Loucy (cell line): ENCODE measurements around the gene ABCA1.

Source experiments
- H2AFZ ChIP-seq: fragments of 200-600 bp; sonication (generic); 2 replicates; pipeline ENCODE4 v1.6.0; 2016; ENCODE audit warnings: antibody characterized with exemption, mild to moderate bottlenecking, low read length, moderate library complexity
- H3F3A ChIP-seq: fragments of 200-600 bp; 2 replicates; pipeline ENCODE4 v1.6.0; 2016; ENCODE audit warnings: antibody characterized with exemption, low read depth, mild to moderate bottlenecking
- H3K27me3 ChIP-seq: fragments of 200-600 bp; sonication (generic); 2 replicates; pipeline ENCODE4 v1.6.1; 2014; ENCODE audit warnings: low read length, mild to moderate bottlenecking; ENCODE audit not compliant: insufficient read depth, poor library complexity, severe bottlenecking
- H3K36me3 ChIP-seq: fragments of 200-600 bp; sonication (generic); 2 replicates; pipeline ENCODE4 v1.6.1; 2016; ENCODE audit warnings: low read length; ENCODE audit not compliant: insufficient read depth
- H3K4me1 ChIP-seq: fragments of 200-600 bp; sonication (generic); 2 replicates; pipeline ENCODE4 v1.5.1; 2014; ENCODE audit warnings: low read length, mild to moderate bottlenecking; ENCODE audit not compliant: insufficient read depth, poor library complexity, severe bottlenecking
- H3K4me2 ChIP-seq: fragments of 200-600 bp; sonication (generic); 2 replicates; pipeline ENCODE4 v1.6.0; 2014; ENCODE audit warnings: antibody characterized with exemption, low read length, low read depth, mild to moderate bottlenecking; ENCODE audit not compliant: poor library complexity, severe bottlenecking
- H3K4me3 ChIP-seq: fragments of 200-600 bp; sonication (generic); 2 replicates; pipeline ENCODE4 v1.5.1; 2014; ENCODE audit warnings: low read length, mild to moderate bottlenecking, mixed read lengths; ENCODE audit not compliant: poor library complexity, severe bottlenecking
- H3K79me2 ChIP-seq: fragments of 200-600 bp; sonication (generic); 2 replicates; pipeline ENCODE4 v1.6.1; 2014; ENCODE audit warnings: low read length; ENCODE audit not compliant: insufficient read depth
- H3K9ac ChIP-seq: fragments of 200-600 bp; sonication (generic); 2 replicates; pipeline ENCODE4 v1.6.0; 2014; ENCODE audit warnings: mild to moderate bottlenecking, low read depth, low read length, moderate library complexity; ENCODE audit not compliant: poor library complexity, severe bottlenecking
- H3K9me2 ChIP-seq: fragments of 200-600 bp; sonication (generic); replicated peaks from 2 replicates; pipeline ENCODE4 v1.6.1; 2016; ENCODE audit warnings: low read depth, low read length, mixed read lengths
- H3K9me3 ChIP-seq: fragments of 200-600 bp; sonication (generic); 2 replicates; pipeline ENCODE4 v1.6.1; 2014; ENCODE audit warnings: mild to moderate bottlenecking, antibody characterized with exemption, low read length, low read depth; ENCODE audit not compliant: insufficient read depth
- H4K20me1 ChIP-seq: fragments of 200-600 bp; sonication (generic); 2 replicates; pipeline ENCODE4 v1.6.0; 2014; ENCODE audit warnings: antibody characterized with exemption, low read length, mild to moderate bottlenecking; ENCODE audit not compliant: insufficient read depth, poor library complexity, severe bottlenecking
- EZH2phosphoT487 ChIP-seq: fragments of 200-600 bp; IDR thresholded peaks from 2 replicates; pipeline ENCODE4 v1.6.1; 2018; ENCODE audit warnings: antibody characterized with exemption, mild to moderate bottlenecking, moderate library complexity, borderline replicate concordance
- TF ChIP-seq, protein P1 (sequence below): fragments of 200-600 bp; sonication (generic); conservative IDR thresholded peaks from 2 replicates; pipeline ENCODE4 v1.5.1; 2014; ENCODE audit warnings: mild to moderate bottlenecking, antibody characterized with exemption, low read length

Gene ABCA1

DNA sequence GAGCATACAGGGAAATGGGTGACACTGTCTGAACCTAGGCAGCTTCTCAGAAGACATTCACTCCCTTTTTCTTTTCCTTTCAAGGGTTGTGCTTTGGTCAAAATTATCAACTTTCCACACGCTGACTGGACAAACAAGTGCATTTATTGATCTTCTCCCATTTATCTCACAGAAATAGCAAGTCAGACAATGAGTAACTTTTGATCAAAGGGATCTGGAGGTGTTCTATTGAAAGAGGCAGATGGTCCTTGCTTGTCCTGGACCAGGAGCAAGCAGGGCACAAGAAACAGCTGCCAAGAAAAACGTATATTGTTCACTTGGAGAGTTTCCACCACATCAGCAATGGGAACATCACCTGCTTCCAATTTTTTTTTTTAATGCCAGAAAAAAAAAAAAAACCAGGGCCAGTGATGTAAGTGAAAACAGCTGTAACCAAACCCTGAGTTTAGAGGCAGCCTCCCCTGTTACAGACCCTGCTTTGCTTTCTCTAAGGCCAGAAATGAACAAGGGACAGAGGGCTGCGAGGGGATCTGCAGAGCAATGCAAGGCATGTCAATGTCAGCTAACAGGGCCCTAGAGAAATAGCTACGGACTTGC lies 84.2 kb downstream of the ABCA1 start:
- Histone ChIP-seq H3K27me3 (no peaks in the 10 kb centered on the region), H3K4me3 (no peak overlapping the region), H3K4me1 (no peaks in the 10 kb centered on the region), H3K36me3 (no peaks in the 10 kb centered on the region), H3K9me3 (no peaks in the 10 kb centered on the region), H3K79me2 (no peaks in the 10 kb centered on the region), H4K20me1 (no peaks in the 10 kb centered on the region), H3K9ac (no peak overlapping the region), H3K4me2 (no peak overlapping the region), H3F3A (no peaks in the 10 kb centered on the region), H3K9me2 (no peaks in the 10 kb centered on the region), H2AFZ (no peak overlapping the region)
- no peak for TF ChIP-seq EZH2phosphoT487
- TF ChIP-seq, protein P1, sequence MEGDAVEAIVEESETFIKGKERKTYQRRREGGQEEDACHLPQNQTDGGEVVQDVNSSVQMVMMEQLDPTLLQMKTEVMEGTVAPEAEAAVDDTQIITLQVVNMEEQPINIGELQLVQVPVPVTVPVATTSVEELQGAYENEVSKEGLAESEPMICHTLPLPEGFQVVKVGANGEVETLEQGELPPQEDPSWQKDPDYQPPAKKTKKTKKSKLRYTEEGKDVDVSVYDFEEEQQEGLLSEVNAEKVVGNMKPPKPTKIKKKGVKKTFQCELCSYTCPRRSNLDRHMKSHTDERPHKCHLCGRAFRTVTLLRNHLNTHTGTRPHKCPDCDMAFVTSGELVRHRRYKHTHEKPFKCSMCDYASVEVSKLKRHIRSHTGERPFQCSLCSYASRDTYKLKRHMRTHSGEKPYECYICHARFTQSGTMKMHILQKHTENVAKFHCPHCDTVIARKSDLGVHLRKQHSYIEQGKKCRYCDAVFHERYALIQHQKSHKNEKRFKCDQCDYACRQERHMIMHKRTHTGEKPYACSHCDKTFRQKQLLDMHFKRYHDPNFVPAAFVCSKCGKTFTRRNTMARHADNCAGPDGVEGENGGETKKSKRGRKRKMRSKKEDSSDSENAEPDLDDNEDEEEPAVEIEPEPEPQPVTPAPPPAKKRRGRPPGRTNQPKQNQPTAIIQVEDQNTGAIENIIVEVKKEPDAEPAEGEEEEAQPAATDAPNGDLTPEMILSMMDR = no peak

DNA sequence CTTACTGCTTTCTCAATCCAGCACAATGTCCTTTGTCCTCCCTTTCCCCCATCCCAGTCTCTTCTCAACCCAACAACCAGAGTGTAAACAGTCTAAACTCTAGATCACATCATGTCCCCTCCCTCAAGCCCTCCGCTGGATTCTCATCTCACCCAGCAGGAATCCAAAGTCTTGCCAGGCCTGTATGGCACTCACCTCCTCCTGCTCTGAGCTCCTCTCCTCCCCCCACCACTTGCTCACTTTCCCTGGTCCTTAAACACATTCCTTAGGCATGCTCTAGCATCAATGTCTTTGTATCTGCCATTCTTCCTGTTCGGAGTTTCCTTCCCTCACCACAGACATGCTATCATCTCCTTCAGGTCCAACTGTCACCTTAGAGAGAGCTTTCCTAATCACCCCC lies 85.3 kb downstream of the ABCA1 start:
- Histone ChIP-seq H4K20me1 (no peaks in the 10 kb centered on the region), H3K27me3 (no peaks in the 10 kb centered on the region), H3K4me3 (no peak overlapping the region), H3F3A (no peaks in the 10 kb centered on the region), H3K4me1 (no peaks in the 10 kb centered on the region), H3K9ac (no peak overlapping the region), H3K4me2 (no peak overlapping the region), H3K9me3 (no peaks in the 10 kb centered on the region), H3K9me2 (no peaks in the 10 kb centered on the region), H2AFZ (no peak overlapping the region), H3K36me3 (no peaks in the 10 kb centered on the region), H3K79me2 (no peaks in the 10 kb centered on the region)
- no peak for TF ChIP-seq EZH2phosphoT487
- TF ChIP-seq, protein P1 = no peak

DNA sequence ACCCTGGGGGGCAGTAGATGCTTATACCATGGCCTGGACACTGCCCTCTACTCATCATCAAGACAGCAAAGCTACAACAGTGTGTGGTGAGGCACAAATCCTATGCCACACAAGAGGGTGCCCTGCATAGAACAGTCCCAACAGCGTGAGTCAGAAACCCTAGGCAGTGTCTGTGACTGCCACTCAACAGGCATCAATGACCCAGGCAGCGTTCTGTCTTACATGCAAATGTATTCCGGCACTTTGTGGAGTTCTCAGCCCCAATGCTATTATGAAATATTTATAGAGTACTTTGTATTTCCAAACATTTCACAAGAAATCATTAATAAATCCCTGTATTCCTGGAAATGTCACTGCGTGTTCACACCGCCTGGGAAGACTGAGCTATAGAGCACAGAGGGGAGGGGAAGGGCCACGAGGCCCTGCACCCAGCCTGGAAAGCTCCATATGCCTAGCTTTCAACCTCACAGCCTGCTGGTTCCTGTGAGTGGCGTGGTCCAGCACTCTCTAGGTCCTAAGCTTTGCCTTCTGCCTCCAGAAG lies 86.3 kb downstream of the ABCA1 start:
- Histone ChIP-seq H2AFZ (no peak overlapping the region), H4K20me1 (no peaks in the 10 kb centered on the region), H3K9me2 (no peaks in the 10 kb centered on the region), H3K4me2 (no peak overlapping the region), H3K36me3 (no peaks in the 10 kb centered on the region), H3K4me3 (no peak overlapping the region), H3F3A (no peaks in the 10 kb centered on the region), H3K79me2 (no peaks in the 10 kb centered on the region), H3K9ac (no peak overlapping the region), H3K27me3 (no peaks in the 10 kb centered on the region), H3K9me3 (no peaks in the 10 kb centered on the region), H3K4me1 (peaks cover 6% of the 10 kb centered on the region)
- TF ChIP-seq, protein P1 = no peak
- no peak for TF ChIP-seq EZH2phosphoT487
